H9 (cell line): ENCODE measurements around the gene SULF2. TPM values are rescaled to one million over a fixed set of nuclear protein-coding genes. Genes with fewer than 3 reads are reported as not detected.
A peak's percentile ranks its signal among the peaks of the same experiment; 100 is the strongest.

Source experiments
- DNase-seq: peaks from one replicate; pipeline ENCODE4 v3.0.0-alpha.2; 2017
- H2AFZ ChIP-seq: one replicate; pipeline ENCODE4 v1.6.1; 2013; ENCODE audit warnings: mild to moderate bottlenecking, low read length, control low read depth, moderate library complexity
- H2AK5ac ChIP-seq: 2 replicates; pipeline ENCODE4 v1.6.1; 2013; ENCODE audit warnings: low read length, control low read depth, mixed read lengths; ENCODE audit not compliant: insufficient read length
- H2BK120ac ChIP-seq: one replicate; pipeline ENCODE4 v1.6.1; 2013; ENCODE audit warnings: low read depth, mild to moderate bottlenecking, low read length, control low read depth, inconsistent platforms; ENCODE audit not compliant: poor library complexity, severe bottlenecking
- H2BK12ac ChIP-seq: 2 replicates; pipeline ENCODE4 v1.6.1; 2013; ENCODE audit warnings: low read length, control low read depth, mixed read lengths, low read depth; ENCODE audit not compliant: insufficient read length
- H2BK15ac ChIP-seq: 2 replicates; pipeline ENCODE4 v1.6.1; 2013; ENCODE audit warnings: low read depth, low read length, control low read depth
- H2BK20ac ChIP-seq: one replicate; pipeline ENCODE4 v1.6.1; 2013; ENCODE audit warnings: low read depth, mild to moderate bottlenecking, low read length, control low read depth, inconsistent platforms; ENCODE audit not compliant: poor library complexity, severe bottlenecking
- H2BK5ac ChIP-seq: 2 replicates; pipeline ENCODE4 v1.6.1; 2013; ENCODE audit warnings: low read length, control low read depth, mixed read lengths; ENCODE audit not compliant: insufficient read length
- H3K14ac ChIP-seq: 2 replicates; pipeline ENCODE4 v1.6.1; 2013; ENCODE audit warnings: low read length, control low read depth; ENCODE audit not compliant: insufficient read depth
- H3K18ac ChIP-seq: 2 replicates; pipeline ENCODE4 v1.6.1; 2013; ENCODE audit warnings: low read depth, mild to moderate bottlenecking, mixed read lengths, low read length, control low read depth; ENCODE audit not compliant: insufficient read length
- H3K23ac ChIP-seq: 2 replicates; pipeline ENCODE4 v1.6.1; 2013; ENCODE audit warnings: low read length, control low read depth, mixed read lengths, low read depth; ENCODE audit not compliant: insufficient read length
- H3K23me2 ChIP-seq: 2 replicates; pipeline ENCODE4 v1.6.1; 2013; ENCODE audit warnings: low read depth, mild to moderate bottlenecking, mixed read lengths, low read length, control low read depth; ENCODE audit not compliant: insufficient read length, poor library complexity, severe bottlenecking
- H3K27ac ChIP-seq: 2 replicates; pipeline ENCODE4 v1.5.1; 2013; ENCODE audit warnings: low read length, control low read depth, mixed read lengths, low read depth; ENCODE audit not compliant: insufficient read length
- H3K27me3 ChIP-seq: 2 replicates; pipeline ENCODE4 v1.6.1; 2013; ENCODE audit warnings: low read length, control low read depth, inconsistent platforms; ENCODE audit not compliant: insufficient read depth
- H3K4ac ChIP-seq: 2 replicates; pipeline ENCODE4 v1.6.1; 2013; ENCODE audit warnings: low read depth, mild to moderate bottlenecking, control low read depth, inconsistent platforms, low read length, moderate library complexity
- H3K4me1 ChIP-seq: 2 replicates; pipeline ENCODE4 v1.6.1; 2013; ENCODE audit warnings: low read length, control low read depth, inconsistent platforms; ENCODE audit not compliant: insufficient read depth
- H3K4me2 ChIP-seq: 2 replicates; pipeline ENCODE4 v1.6.1; 2013; ENCODE audit warnings: low read length, control low read depth, mixed read lengths; ENCODE audit not compliant: insufficient read length, insufficient read depth
- H3K56ac ChIP-seq: 2 replicates; pipeline ENCODE4 v1.6.1; 2013; ENCODE audit warnings: low read depth, mild to moderate bottlenecking, mixed read lengths, low read length, control low read depth; ENCODE audit not compliant: insufficient read length
- H3K79me1 ChIP-seq: 2 replicates; pipeline ENCODE4 v1.6.1; 2013; ENCODE audit warnings: low read depth, mild to moderate bottlenecking, moderate library complexity, low read length, control low read depth, inconsistent platforms; ENCODE audit not compliant: insufficient read depth, poor library complexity, severe bottlenecking
- H3K79me2 ChIP-seq: 2 replicates; pipeline ENCODE4 v1.6.1; 2013; ENCODE audit warnings: low read length, control low read depth, inconsistent platforms; ENCODE audit not compliant: insufficient read depth
- H3K9ac ChIP-seq: 2 replicates; pipeline ENCODE4 v1.6.1; 2013; ENCODE audit warnings: low read length, control low read depth, mixed read lengths; ENCODE audit not compliant: insufficient read length; ENCODE audit errors: extremely low read depth
- H3K9me3 ChIP-seq: one replicate; pipeline ENCODE4 v1.6.1; 2013; ENCODE audit warnings: low read depth, low read length, inconsistent platforms; ENCODE audit not compliant: control insufficient read depth
- H3T11ph ChIP-seq: one replicate; pipeline ENCODE4 v1.6.1; 2013; ENCODE audit warnings: mild to moderate bottlenecking, low read length, control low read depth, inconsistent platforms
- H4K20me1 ChIP-seq: one replicate; pipeline ENCODE4 v1.6.1; 2013; ENCODE audit not compliant: control insufficient read depth, insufficient read length, insufficient read depth
- H4K5ac ChIP-seq: 2 replicates; pipeline ENCODE4 v1.6.1; 2013; ENCODE audit warnings: low read depth, mild to moderate bottlenecking, mixed read lengths, low read length, control low read depth; ENCODE audit not compliant: insufficient read length
- H4K8ac ChIP-seq: replicated peaks from 2 replicates; pipeline ENCODE4 v1.6.1; 2013; ENCODE audit warnings: low read length, control low read depth, mixed read lengths, low read depth; ENCODE audit not compliant: insufficient read length
- H4K91ac ChIP-seq: 2 replicates; pipeline ENCODE4 v1.6.1; 2013; ENCODE audit warnings: low read depth, mild to moderate bottlenecking, moderate library complexity, mixed read lengths, low read length, control low read depth; ENCODE audit not compliant: insufficient read length
- H3K27ac Mint-ChIP-seq, 3 experiments: 2 replicates in 2 of 3; 3 replicates in 1 of 3; pipeline ENCODE4 v1.8.0; 2020 to 2021; ENCODE audit warnings: mixed read lengths in 3 of 3, mild to moderate bottlenecking in 1 of 3, moderate library complexity in 1 of 3
- H3K27me3 Mint-ChIP-seq: 2 replicates; pipeline ENCODE4 v1.8.0; 2021; ENCODE audit warnings: low read depth, mild to moderate bottlenecking, moderate library complexity, mixed read lengths
- H3K36me3 Mint-ChIP-seq, 3 experiments: 2 replicates in 2 of 3; 3 replicates in 1 of 3; pipeline ENCODE4 v1.8.0; 2020 to 2021; ENCODE audit warnings: low read depth in 3 of 3, mixed read lengths in 3 of 3; ENCODE audit not compliant: insufficient read depth in 1 of 3
- H3K4me1 Mint-ChIP-seq, 2 experiments: 2 replicates each; pipeline ENCODE4 v1.8.0; 2020; ENCODE audit warnings: mixed read lengths in 2 of 2
- H3K4me3 Mint-ChIP-seq, 2 experiments: 2 replicates in 1 of 2; 3 replicates in 1 of 2; pipeline ENCODE4 v1.8.0; 2020 to 2021; ENCODE audit warnings: mild to moderate bottlenecking in 2 of 2, mixed read lengths in 2 of 2, moderate library complexity in 1 of 2
- H3K9me3 Mint-ChIP-seq, 2 experiments: 2 replicates in 1 of 2; 3 replicates in 1 of 2; pipeline ENCODE4 v1.8.0; 2020; ENCODE audit warnings: mild to moderate bottlenecking in 2 of 2, mixed read lengths in 2 of 2, moderate library complexity in 1 of 2
- WGBS: extraction: QIAGEN DNeasy Blood & Tissue Kit; methylation state at CpG from one replicate; pipeline ENCODE4 v1.1.7; 2013; ENCODE audit warnings: missing lambda C conversion rate, low lambda C conversion rate, mixed read lengths; ENCODE audit not compliant: insufficient read length; ENCODE audit errors: extremely low coverage; 5-methylcytosine and 5-hydroxymethylcytosine counted together
- total RNA-seq: library from RNA; stranded (reverse); gene quantifications from 2 replicates; pipeline ENCODE4 v1.2.1, GENCODE V29; 2021
- TF ChIP-seq, protein P1 (sequence below): fragments of 200-600 bp; sonication (generic); conservative IDR thresholded peaks from 3 replicates; pipeline ENCODE4 v1.8.0; 2021; ENCODE audit warnings: antibody characterized with exemption, mild to moderate bottlenecking

Gene SULF2
- total RNA-seq, 1 experiment from 2014 or later = 31.2 TPM

DNA sequence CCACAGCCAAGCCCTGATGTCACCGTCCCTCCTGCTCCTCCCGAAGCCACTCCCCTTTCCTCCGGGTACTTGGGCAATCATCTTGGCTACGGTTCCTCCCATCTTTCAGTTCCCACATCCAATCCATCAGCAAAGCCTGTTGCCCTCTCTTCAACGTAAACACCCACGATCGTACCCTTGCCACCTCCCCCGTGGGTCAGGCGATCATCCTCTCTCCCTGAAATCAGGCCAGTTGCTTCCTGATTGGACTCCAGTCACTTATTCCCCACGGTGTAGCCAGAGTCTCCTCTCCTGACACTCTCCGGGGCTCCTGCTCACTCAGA lies 44.5 kb downstream of the SULF2 start:
- Histone ChIP-seq H2BK12ac (no peak overlapping the region), H3K4me2 (no peak overlapping the region), H3K14ac (no peak overlapping the region; the same call in 1 of the 2 replicates), H3K23me2 (no peaks in the 10 kb centered on the region), H4K20me1 (no peaks in the 10 kb centered on the region), H3K4ac (no peak overlapping the region), H3K27ac (no peak overlapping the region), H3K18ac (no peak overlapping the region), H2AFZ (no peak overlapping the region), H4K91ac (no peak overlapping the region), H2AK5ac (no peak overlapping the region), H2BK5ac (no peak overlapping the region), H2BK120ac (no peak overlapping the region), H3K27me3 (no peaks in the 10 kb centered on the region), H3K9me3 (no peaks in the 10 kb centered on the region), H4K5ac (no peak overlapping the region), H3K9ac (no peak overlapping the region), H3K56ac (no peak overlapping the region), H3K23ac (no peak overlapping the region), H3K79me2 (no peaks in the 10 kb centered on the region), H2BK20ac (no peak overlapping the region), H3K4me1 (no peaks in the 10 kb centered on the region), H3T11ph (no peak overlapping the region), H4K8ac (no peak overlapping the region), H2BK15ac (no peak overlapping the region), H3K79me1 (no peaks in the 10 kb centered on the region)
- TF ChIP-seq, protein P1, sequence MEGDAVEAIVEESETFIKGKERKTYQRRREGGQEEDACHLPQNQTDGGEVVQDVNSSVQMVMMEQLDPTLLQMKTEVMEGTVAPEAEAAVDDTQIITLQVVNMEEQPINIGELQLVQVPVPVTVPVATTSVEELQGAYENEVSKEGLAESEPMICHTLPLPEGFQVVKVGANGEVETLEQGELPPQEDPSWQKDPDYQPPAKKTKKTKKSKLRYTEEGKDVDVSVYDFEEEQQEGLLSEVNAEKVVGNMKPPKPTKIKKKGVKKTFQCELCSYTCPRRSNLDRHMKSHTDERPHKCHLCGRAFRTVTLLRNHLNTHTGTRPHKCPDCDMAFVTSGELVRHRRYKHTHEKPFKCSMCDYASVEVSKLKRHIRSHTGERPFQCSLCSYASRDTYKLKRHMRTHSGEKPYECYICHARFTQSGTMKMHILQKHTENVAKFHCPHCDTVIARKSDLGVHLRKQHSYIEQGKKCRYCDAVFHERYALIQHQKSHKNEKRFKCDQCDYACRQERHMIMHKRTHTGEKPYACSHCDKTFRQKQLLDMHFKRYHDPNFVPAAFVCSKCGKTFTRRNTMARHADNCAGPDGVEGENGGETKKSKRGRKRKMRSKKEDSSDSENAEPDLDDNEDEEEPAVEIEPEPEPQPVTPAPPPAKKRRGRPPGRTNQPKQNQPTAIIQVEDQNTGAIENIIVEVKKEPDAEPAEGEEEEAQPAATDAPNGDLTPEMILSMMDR = no peak
- Mint-ChIP-seq H3K4me1 (peaks cover 6% of the 10 kb centered on the region in 2 experiments), H3K4me3 (no peak overlapping the region), H3K36me3 (peaks cover 0 to 3% (median 0%) of the 10 kb centered on the region in 3 experiments; a peak in 1 of 7 replicates), H3K27me3 (no peaks in the 10 kb centered on the region), H3K27ac (peak overlapping the region in 1 of 3 experiments; percentile 49; a peak in 2 of 7 replicates), H3K9me3 (no peaks in the 10 kb centered on the region; a peak in 1 of 5 replicates)
- WGBS = no CpG with 5 or more reads among the region's 11 CpGs
- DNase-seq = peak; percentile 47
